ENCODE data around the gene POLR2E. TPM values are rescaled to one million over a fixed set of nuclear protein-coding genes. Genes with fewer than 3 reads are reported as not detected.

POLR2E gene
- total and polyA plus RNA-seq, 9 of the 15 experiments (the other 6 are each of a cell fraction or from before 2014, with no cell fraction given) = 3.4 to 413 (median 244) TPM

DNA sequence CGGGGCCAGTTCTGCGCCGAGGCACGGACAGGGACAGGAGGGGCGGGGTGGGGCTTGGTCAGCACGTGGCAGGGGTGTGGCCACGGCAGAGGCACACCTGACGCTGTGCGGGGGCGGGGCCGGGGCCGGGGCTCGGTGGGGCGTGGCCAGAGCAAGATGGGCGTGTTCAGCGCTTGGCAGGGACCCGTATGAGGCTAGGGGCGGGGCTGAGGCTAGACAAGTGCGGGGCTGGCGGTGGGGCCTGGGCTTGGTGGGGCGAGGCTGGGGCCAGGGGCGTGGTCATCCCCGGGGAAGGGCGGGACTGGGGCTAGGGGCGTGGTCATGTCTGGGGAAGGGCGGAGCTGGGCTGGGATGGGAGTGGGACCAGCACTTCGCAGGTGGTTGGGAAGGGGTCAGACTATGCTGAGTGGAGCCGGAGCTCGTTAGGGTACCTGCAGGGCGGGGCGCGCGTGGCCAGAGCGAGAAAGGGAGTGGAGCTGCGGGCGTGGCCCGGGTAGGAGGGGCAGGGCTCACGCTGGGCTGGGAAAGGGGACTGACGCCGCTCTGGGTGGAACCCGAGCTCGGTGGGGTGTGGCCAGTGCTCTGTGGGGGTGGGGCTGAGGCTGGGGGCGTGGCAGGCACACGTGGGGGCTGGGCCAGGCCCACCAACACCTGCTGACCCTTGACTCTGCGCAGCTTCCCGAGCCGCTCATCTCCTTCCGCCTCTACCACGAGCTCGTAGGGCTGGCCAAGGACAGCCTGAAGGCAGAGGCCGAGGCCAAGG lies 12.8 kb downstream of the POLR2E start (continued):
- TF ChIP-seq, protein P1, sequence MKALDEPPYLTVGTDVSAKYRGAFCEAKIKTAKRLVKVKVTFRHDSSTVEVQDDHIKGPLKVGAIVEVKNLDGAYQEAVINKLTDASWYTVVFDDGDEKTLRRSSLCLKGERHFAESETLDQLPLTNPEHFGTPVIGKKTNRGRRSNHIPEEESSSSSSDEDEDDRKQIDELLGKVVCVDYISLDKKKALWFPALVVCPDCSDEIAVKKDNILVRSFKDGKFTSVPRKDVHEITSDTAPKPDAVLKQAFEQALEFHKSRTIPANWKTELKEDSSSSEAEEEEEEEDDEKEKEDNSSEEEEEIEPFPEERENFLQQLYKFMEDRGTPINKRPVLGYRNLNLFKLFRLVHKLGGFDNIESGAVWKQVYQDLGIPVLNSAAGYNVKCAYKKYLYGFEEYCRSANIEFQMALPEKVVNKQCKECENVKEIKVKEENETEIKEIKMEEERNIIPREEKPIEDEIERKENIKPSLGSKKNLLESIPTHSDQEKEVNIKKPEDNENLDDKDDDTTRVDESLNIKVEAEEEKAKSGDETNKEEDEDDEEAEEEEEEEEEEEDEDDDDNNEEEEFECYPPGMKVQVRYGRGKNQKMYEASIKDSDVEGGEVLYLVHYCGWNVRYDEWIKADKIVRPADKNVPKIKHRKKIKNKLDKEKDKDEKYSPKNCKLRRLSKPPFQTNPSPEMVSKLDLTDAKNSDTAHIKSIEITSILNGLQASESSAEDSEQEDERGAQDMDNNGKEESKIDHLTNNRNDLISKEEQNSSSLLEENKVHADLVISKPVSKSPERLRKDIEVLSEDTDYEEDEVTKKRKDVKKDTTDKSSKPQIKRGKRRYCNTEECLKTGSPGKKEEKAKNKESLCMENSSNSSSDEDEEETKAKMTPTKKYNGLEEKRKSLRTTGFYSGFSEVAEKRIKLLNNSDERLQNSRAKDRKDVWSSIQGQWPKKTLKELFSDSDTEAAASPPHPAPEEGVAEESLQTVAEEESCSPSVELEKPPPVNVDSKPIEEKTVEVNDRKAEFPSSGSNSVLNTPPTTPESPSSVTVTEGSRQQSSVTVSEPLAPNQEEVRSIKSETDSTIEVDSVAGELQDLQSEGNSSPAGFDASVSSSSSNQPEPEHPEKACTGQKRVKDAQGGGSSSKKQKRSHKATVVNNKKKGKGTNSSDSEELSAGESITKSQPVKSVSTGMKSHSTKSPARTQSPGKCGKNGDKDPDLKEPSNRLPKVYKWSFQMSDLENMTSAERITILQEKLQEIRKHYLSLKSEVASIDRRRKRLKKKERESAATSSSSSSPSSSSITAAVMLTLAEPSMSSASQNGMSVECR (CRISPR knock-in tag; IDR thresholded peaks at IDR 0.05) = peak; percentile 94
- TF ChIP-seq, protein P2, sequence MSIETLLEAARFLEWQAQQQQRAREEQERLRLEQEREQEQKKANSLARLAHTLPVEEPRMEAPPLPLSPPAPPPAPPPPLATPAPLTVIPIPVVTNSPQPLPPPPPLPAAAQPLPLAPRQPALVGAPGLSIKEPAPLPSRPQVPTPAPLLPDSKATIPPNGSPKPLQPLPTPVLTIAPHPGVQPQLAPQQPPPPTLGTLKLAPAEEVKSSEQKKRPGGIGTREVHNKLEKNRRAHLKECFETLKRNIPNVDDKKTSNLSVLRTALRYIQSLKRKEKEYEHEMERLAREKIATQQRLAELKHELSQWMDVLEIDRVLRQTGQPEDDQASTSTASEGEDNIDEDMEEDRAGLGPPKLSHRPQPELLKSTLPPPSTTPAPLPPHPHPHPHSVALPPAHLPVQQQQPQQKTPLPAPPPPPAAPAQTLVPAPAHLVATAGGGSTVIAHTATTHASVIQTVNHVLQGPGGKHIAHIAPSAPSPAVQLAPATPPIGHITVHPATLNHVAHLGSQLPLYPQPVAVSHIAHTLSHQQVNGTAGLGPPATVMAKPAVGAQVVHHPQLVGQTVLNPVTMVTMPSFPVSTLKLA (conservative IDR thresholded peaks at IDR 0.05) = peak; percentile 93 to 96
- TF ChIP-seq PCBP2 (IDR thresholded peaks at IDR 0.05; ENCODE audit: low read depth, low read length, poor library complexity, severe bottlenecking) = no peak
- no peak for TF ChIP-seq PURB (CRISPR knock-in tag; IDR thresholded peaks at IDR 0.05; ENCODE audit: low read depth)
- TF ChIP-seq SIN3A (IDR thresholded peaks at IDR 0.05; ENCODE audit: borderline replicate concordance in 2 of 2, control insufficient read depth in 1 of 2, low read depth in 2 of 2, low read length in 2 of 2) = peak; percentile 90 to 95; a peak in 3 of 4 replicates
- TF ChIP-seq BHLHE40 (IDR thresholded peaks at IDR 0.05; ENCODE audit: low read length) = peak; percentile 93
- TF ChIP-seq, protein P3, sequence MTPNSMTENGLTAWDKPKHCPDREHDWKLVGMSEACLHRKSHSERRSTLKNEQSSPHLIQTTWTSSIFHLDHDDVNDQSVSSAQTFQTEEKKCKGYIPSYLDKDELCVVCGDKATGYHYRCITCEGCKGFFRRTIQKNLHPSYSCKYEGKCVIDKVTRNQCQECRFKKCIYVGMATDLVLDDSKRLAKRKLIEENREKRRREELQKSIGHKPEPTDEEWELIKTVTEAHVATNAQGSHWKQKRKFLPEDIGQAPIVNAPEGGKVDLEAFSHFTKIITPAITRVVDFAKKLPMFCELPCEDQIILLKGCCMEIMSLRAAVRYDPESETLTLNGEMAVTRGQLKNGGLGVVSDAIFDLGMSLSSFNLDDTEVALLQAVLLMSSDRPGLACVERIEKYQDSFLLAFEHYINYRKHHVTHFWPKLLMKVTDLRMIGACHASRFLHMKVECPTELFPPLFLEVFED (CRISPR knock-in tag; conservative IDR thresholded peaks at IDR 0.05) = 0 out of 2 replicates have a peak, but pooled peaks have one; percentile 41
- TF ChIP-seq, protein P4, sequence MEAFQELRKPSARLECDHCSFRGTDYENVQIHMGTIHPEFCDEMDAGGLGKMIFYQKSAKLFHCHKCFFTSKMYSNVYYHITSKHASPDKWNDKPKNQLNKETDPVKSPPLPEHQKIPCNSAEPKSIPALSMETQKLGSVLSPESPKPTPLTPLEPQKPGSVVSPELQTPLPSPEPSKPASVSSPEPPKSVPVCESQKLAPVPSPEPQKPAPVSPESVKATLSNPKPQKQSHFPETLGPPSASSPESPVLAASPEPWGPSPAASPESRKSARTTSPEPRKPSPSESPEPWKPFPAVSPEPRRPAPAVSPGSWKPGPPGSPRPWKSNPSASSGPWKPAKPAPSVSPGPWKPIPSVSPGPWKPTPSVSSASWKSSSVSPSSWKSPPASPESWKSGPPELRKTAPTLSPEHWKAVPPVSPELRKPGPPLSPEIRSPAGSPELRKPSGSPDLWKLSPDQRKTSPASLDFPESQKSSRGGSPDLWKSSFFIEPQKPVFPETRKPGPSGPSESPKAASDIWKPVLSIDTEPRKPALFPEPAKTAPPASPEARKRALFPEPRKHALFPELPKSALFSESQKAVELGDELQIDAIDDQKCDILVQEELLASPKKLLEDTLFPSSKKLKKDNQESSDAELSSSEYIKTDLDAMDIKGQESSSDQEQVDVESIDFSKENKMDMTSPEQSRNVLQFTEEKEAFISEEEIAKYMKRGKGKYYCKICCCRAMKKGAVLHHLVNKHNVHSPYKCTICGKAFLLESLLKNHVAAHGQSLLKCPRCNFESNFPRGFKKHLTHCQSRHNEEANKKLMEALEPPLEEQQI (IDR thresholded peaks at IDR 0.05) = no peak
- TF ChIP-seq FOSL1 (tag; conservative IDR thresholded peaks at IDR 0.05) = no peak
- TF ChIP-seq, protein P5, sequence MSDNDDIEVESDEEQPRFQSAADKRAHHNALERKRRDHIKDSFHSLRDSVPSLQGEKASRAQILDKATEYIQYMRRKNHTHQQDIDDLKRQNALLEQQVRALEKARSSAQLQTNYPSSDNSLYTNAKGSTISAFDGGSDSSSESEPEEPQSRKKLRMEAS (CRISPR knock-in tag; IDR thresholded peaks at IDR 0.05) = peak; percentile 92
- TF ChIP-seq JUN (IDR thresholded peaks at IDR 0.05; ENCODE audit: borderline replicate concordance, low read depth, low read length) = no peak
- 0 out of 2 replicates have a peak, but pooled peaks have one; percentile 51 for TF ChIP-seq JUN (CRISPR knock-in tag; IDR thresholded peaks at IDR 0.05; ENCODE audit: borderline replicate concordance)
- TF ChIP-seq ZBTB7A (IDR thresholded peaks at IDR 0.05; ENCODE audit: borderline replicate concordance, control insufficient read depth, low read depth, low read length) = peak; percentile 53; the same call in 1 of the 2 replicates
- TF ChIP-seq RBBP5 (IDR thresholded peaks at IDR 0.05; ENCODE audit: borderline replicate concordance, insufficient read depth, low read length, poor library complexity, severe bottlenecking) = peak; percentile 62
- TF ChIP-seq ETV5 (CRISPR knock-in tag; IDR thresholded peaks at IDR 0.05; ENCODE audit: low read depth) = 0 out of 2 replicates have a peak, but pooled peaks have one; percentile 35

All from K562 (cell line).